ENCODE measurements around the gene ATP12A. TPM values are rescaled to one million over a fixed set of nuclear protein-coding genes. Genes with fewer than 3 reads are reported as not detected.
"Not testable (repeated sequence)": the region's sequence is repeated elsewhere in the genome, so short reads cannot be mapped to it uniquely, and the experiment has no call there.

Gene ATP12A
- total RNA-seq, 1 experiment from 2014 or later = not detected

DNA sequence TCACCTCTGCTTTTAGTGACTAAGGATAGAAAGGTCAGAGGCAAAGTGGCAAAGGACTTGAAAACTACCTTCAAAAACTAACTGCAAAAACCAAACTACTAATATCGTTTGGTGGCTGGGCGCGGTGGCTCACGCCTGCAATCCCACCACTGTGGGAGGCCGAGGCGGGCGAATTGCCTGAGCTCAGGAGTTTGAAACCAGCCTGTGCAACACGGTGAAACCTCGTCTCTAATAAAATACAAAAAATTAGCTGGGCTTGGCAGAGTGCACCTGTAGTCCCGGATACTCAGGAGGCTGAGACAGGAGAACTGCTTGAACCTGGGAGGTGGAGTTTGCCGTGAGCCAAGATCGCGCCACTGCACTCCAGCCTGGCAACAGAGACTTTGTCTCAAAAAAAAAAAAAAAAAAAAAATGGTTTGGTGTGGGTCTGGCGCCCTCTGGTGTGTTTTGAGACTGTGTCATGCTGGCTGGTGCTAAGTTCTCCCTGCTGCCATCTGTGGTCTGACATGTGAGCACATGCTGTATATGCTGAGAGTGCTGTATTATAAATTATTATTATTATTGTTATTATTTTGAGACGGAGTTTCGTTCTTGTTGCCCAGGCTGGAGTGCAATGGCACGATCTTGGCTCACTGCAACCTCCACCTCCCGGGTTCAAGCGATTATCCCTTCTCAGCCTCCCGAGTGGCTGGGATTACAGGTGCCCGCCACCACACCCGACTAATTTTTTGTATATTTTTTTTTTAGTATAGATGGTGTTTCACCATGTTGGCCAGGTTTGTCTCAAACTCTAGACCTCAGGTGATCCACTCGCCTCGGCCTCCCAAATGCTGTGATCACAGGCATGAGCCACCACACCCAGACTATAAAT is 47.8 kb downstream of the ATP12A start:
- in situ Hi-C loops (cut with HindIII; ENCODE audit: low pct_unique_long_range_greater_than_20kb, low sequenced_read_pairs) = no loop called here
- BruUV-seq (replicated peaks) = no TSS peak
- TF ChIP-seq, protein P1, sequence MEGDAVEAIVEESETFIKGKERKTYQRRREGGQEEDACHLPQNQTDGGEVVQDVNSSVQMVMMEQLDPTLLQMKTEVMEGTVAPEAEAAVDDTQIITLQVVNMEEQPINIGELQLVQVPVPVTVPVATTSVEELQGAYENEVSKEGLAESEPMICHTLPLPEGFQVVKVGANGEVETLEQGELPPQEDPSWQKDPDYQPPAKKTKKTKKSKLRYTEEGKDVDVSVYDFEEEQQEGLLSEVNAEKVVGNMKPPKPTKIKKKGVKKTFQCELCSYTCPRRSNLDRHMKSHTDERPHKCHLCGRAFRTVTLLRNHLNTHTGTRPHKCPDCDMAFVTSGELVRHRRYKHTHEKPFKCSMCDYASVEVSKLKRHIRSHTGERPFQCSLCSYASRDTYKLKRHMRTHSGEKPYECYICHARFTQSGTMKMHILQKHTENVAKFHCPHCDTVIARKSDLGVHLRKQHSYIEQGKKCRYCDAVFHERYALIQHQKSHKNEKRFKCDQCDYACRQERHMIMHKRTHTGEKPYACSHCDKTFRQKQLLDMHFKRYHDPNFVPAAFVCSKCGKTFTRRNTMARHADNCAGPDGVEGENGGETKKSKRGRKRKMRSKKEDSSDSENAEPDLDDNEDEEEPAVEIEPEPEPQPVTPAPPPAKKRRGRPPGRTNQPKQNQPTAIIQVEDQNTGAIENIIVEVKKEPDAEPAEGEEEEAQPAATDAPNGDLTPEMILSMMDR (IDR thresholded peaks at IDR 0.05) = peak; percentile 87
- TF ChIP-seq REST (IDR thresholded peaks at IDR 0.05; ENCODE audit: insufficient read depth in 1 of 2, low read depth in 2 of 2, low read length in 1 of 2) = no peak
- peak; percentile 47 for DNase-seq (ENCODE audit: low read depth, low spot score)
- Histone ChIP-seq H3K27ac (ENCODE audit: low read length) (no peak overlapping the region), H3K4me3 (ENCODE audit: low read depth in 2 of 2, low read length in 2 of 2) (peak overlapping the region in 1 of 2 experiments; percentile 8; a peak in 1 of 4 replicates), H3K27me3 (ENCODE audit: control insufficient read depth, insufficient read depth, low read length) (no peaks in the 10 kb centered on the region), H3K9me3 (ENCODE audit: control insufficient read depth, insufficient read depth, low read depth, low read length) (no peaks in the 10 kb centered on the region), H3K36me3 (ENCODE audit: control insufficient read depth, insufficient read depth, low read length) (no peaks in the 10 kb centered on the region), H3K4me1 (ENCODE audit: control insufficient read depth, insufficient read depth, low read length) (no peaks in the 10 kb centered on the region)
- ChIA-PET CTCF (interaction anchor here (0.7 to 1.2 kb wide), 4 partner anchors 13 to 74 kb away, joined by 7 to 15 read pairs (median 8); no protein-coding TSS in a partner anchor), POLR2A (no interaction called here)
- ATAC-seq = peak; percentile 99
- intact Hi-C loops (cut with micrococcal nuclease; ENCODE audit: unreplicated experiment) = loop anchor here (5.0 kb wide), 2 partner anchors 36 to 151 kb away; no protein-coding TSS in a partner anchor

DNA sequence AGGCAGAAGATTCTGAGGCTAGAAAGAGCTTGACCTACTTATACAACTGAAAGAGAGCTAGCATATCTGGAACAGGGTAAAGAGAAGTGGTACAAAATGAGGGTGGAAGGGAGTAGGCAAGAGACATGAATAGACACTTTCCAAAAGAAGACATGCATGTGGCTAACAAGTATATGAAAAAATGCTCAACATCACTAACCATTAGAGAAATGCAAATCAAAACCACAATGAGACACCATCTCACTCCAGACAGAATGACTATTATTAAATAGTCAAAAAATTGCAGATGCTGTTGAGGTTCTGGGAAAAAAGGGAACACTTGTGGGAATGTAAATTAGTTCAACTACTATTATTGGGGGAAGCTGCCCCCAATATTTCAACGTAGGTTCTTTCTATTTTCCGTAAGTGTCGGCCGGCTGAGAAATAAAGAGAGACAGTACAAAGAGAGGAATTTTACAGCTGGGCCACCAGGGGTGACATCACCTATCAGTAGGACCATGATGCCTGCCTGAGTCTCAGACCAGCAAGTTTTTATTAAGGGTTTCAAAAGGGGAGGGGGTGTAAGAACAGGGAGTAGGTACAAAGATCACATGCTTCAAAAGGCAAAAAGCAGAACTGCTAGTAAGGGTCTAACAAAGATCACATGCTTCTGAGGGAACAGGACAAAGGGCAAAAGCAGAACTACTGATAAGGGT is 50.8 kb downstream of the ATP12A start:
- CTCF ChIA-PET; H3K27me3 ChIP-seq (ENCODE audit: control insufficient read depth, insufficient read depth, low read length); POLR2A ChIA-PET; ATAC-seq; H3K36me3 ChIP-seq (ENCODE audit: control insufficient read depth, insufficient read depth, low read length); intact Hi-C loops (cut with micrococcal nuclease; ENCODE audit: unreplicated experiment); H3K9me3 ChIP-seq (ENCODE audit: control insufficient read depth, insufficient read depth, low read depth, low read length); in situ Hi-C loops (cut with HindIII; ENCODE audit: low pct_unique_long_range_greater_than_20kb, low sequenced_read_pairs); H3K4me1 ChIP-seq (ENCODE audit: control insufficient read depth, insufficient read depth, low read length); BruUV-seq (replicated peaks); H3K27ac ChIP-seq (ENCODE audit: low read length); H3K4me3 ChIP-seq (ENCODE audit: low read depth in 2 of 2, low read length in 2 of 2); DNase-seq (ENCODE audit: low read depth, low spot score): not testable (repeated sequence)

- ChIA-PET POLR2A (no interaction called here), CTCF (no interaction called here)
- intact Hi-C loops (cut with micrococcal nuclease; ENCODE audit: unreplicated experiment) (no loop called here), in situ Hi-C loops (cut with HindIII; ENCODE audit: low pct_unique_long_range_greater_than_20kb, low sequenced_read_pairs) (no loop called here)
- no peaks in the 10 kb centered on the region for H3K36me3 ChIP-seq (ENCODE audit: control insufficient read depth, insufficient read depth, low read length)
- TF ChIP-seq TCF7L2 (IDR thresholded peaks at IDR 0.05; ENCODE audit: low read depth, low read length) (no peak), SIN3A (IDR thresholded peaks at IDR 0.05; ENCODE audit: borderline replicate concordance, insufficient read depth, low read depth, low read length) (no peak), POLR2AphosphoS5 (IDR thresholded peaks at IDR 0.05; ENCODE audit: low read depth, low read length) (no peak), REST (IDR thresholded peaks at IDR 0.05; ENCODE audit: insufficient read depth in 1 of 2, low read depth in 2 of 2, low read length in 1 of 2) (no peak)
- TF ChIP-seq, protein P1 (IDR thresholded peaks at IDR 0.05) = no peak
- H3K27ac ChIP-seq (ENCODE audit: low read length) = no peak overlapping the region
- no peaks in the 10 kb centered on the region for H3K4me1 ChIP-seq (ENCODE audit: control insufficient read depth, insufficient read depth, low read length)
- DNase-seq (ENCODE audit: low read depth, low spot score) = no peak
- H3K4me3 ChIP-seq (ENCODE audit: low read depth in 2 of 2, low read length in 2 of 2) = no peak overlapping the region
- no TSS peak for BruUV-seq (replicated peaks)
- ATAC-seq = no peak
- H3K9me3 ChIP-seq (ENCODE audit: control insufficient read depth, insufficient read depth, low read depth, low read length) = no peaks in the 10 kb centered on the region
- H3K27me3 ChIP-seq (ENCODE audit: control insufficient read depth, insufficient read depth, low read length) = no peaks in the 10 kb centered on the region
Observed at GRCh38 chr13:24734950-24735349, 54.7 kb downstream of the ATP12A start.
